Panc1 (cell line): Measurements from ENCODE around the gene RASGRF2. TPM values are rescaled to one million over a fixed set of nuclear protein-coding genes. Genes with fewer than 3 reads are reported as not detected.

Source experiments
- ATAC-seq: fragments of 200-7000 bp; cut with Tn5 transposase; 2 replicates; pipeline ENCODE4 v1.9.1; 2020; ENCODE audit warnings: mild to moderate bottlenecking, moderate library complexity
- BruUV-seq: library from RNA; stranded (reverse); fragments of 400-500 nt; replicated peaks from 2 replicates; lab custom pipeline; 2021; lab: Mats Ljungman, UMichigan
- CTCF ChIA-PET: fragments of 300-600 bp; sonication (Branson Sonifier 250); formaldehyde crosslinking; loops from one replicate; lab custom pipeline; 2022; ENCODE audit warnings: antibody characterized with exemption; lab: Charles Lee
- POLR2A ChIA-PET: fragments of 300-600 bp; sonication (Branson Sonifier 250); formaldehyde crosslinking; loops from one replicate; lab custom pipeline; 2022; ENCODE audit warnings: antibody characterized with exemption; lab: Charles Lee
- DNase-seq: peaks from one replicate; pipeline ENCODE4 v3.0.0-alpha.2; 2010; ENCODE audit warnings: low read depth, low spot score
- H3K27ac ChIP-seq: 2 replicates; pipeline ENCODE4 v1.5.1; 2011; ENCODE audit warnings: mild to moderate bottlenecking, low read length, inconsistent platforms
- H3K27me3 ChIP-seq: fragments of 200-500 bp; sonication (Bioruptor generic); 2 replicates; pipeline ENCODE4 v1.6.0; 2014; ENCODE audit warnings: low read length, inconsistent platforms; ENCODE audit not compliant: control insufficient read depth, insufficient read depth
- H3K36me3 ChIP-seq: fragments of 200-500 bp; sonication (Bioruptor generic); 2 replicates; pipeline ENCODE4 v1.5.1; 2014; ENCODE audit warnings: inconsistent platforms, mild to moderate bottlenecking, low read length, moderate library complexity; ENCODE audit not compliant: control insufficient read depth, insufficient read depth
- H3K4me1 ChIP-seq: 2 replicates; pipeline ENCODE4 v1.5.1; 2011; ENCODE audit warnings: inconsistent platforms, mild to moderate bottlenecking, low read length, moderate library complexity; ENCODE audit not compliant: control insufficient read depth, insufficient read depth
- H3K4me3 ChIP-seq, 2 experiments: 2 replicates each; pipeline ENCODE4 v1.5.1; 2011 to 2012; ENCODE audit warnings: low read depth in 2 of 2, low read length in 2 of 2, mild to moderate bottlenecking in 2 of 2, inconsistent platforms in 1 of 2, moderate library complexity in 1 of 2
- H3K9me3 ChIP-seq: fragments of 200-500 bp; sonication (Bioruptor generic); 2 replicates; pipeline ENCODE4 v1.5.1; 2014; ENCODE audit warnings: low read depth, mild to moderate bottlenecking, inconsistent platforms, low read length, moderate library complexity; ENCODE audit not compliant: control insufficient read depth, insufficient read depth
- CTCF ChIP-seq: fragments of 450-650 bp; IDR thresholded peaks from 2 replicates; pipeline ENCODE4 v1.5.1; 2017; ENCODE audit warnings: mild to moderate bottlenecking
- POLR2AphosphoS5 ChIP-seq: IDR thresholded peaks from 2 replicates; pipeline ENCODE4 v1.6.1; 2012; ENCODE audit warnings: mild to moderate bottlenecking, low read depth, low read length, moderate library complexity
- REST ChIP-seq, 2 experiments: IDR thresholded peaks; 2 replicates each; pipeline ENCODE4 v1.6.1; 2011 to 2012; ENCODE audit warnings: low read depth in 2 of 2, control low read depth in 1 of 2, low read length in 1 of 2, mild to moderate bottlenecking in 1 of 2, moderate library complexity in 1 of 2; ENCODE audit not compliant: insufficient read depth in 1 of 2
- SIN3A ChIP-seq: IDR thresholded peaks from 2 replicates; pipeline ENCODE4 v1.6.1; 2012; ENCODE audit warnings: low read depth, mild to moderate bottlenecking, low read length, moderate library complexity, borderline replicate concordance; ENCODE audit not compliant: insufficient read depth
- in situ Hi-C: cut with HindIII; loops from 2 replicates; pipeline ENCODE4 v1.10.0; 2016; ENCODE audit warnings: low sequenced_read_pairs, low pct_unique_long_range_greater_than_20kb
- intact Hi-C: fragments of 100-400 bp; cut with micrococcal nuclease; formaldehyde crosslinking; loops from one replicate; pipeline ENCODE4 v1.10.0; 2022; ENCODE audit not compliant: unreplicated experiment
- total RNA-seq: library from RNA; stranded (reverse); gene quantifications from one replicate; pipeline ENCODE4 v1.2.1, GENCODE V29; 2021; ENCODE audit not compliant: unreplicated experiment

RASGRF2 gene
- total RNA-seq, 1 experiment from 2014 or later = 4.7 TPM

GRCh38 chr5:81125959-81126358 is 165.8 kb downstream of the RASGRF2 start:
- Histone ChIP-seq H3K27me3 (peaks cover 2% of the 10 kb centered on the region; the same call in 1 of the 2 replicates), H3K4me1 (no peaks in the 10 kb centered on the region), H3K36me3 (no peaks in the 10 kb centered on the region), H3K9me3 (no peaks in the 10 kb centered on the region), H3K4me3 (no peak overlapping the region), H3K27ac (no peak overlapping the region)
- no TSS peak for BruUV-seq
- POLR2A ChIA-PET = no interaction called here
- TF ChIP-seq CTCF (no peak), SIN3A (no peak), REST (IDR thresholded peaks at IDR 0.05; ENCODE audit: insufficient read depth in 1 of 2, low read depth in 2 of 2, low read length in 1 of 2) (no peak)
- CTCF ChIA-PET = no interaction called here
- in situ Hi-C loops (no loop called here), intact Hi-C loops (no loop called here)
- DNase-seq (no peak), ATAC-seq (no peak)

GRCh38 chr5:81128416-81128815 is 168.3 kb downstream of the RASGRF2 start:
- ChIA-PET POLR2A (no interaction called here), CTCF (interaction anchor here (0.6 kb wide), 1 partner anchor 72 kb away, joined by 6 read pairs; no protein-coding TSS in a partner anchor)
- Histone ChIP-seq H3K36me3 (no peaks in the 10 kb centered on the region), H3K9me3 (no peaks in the 10 kb centered on the region), H3K27me3 (peaks cover 2% of the 10 kb centered on the region; the same call in 1 of the 2 replicates), H3K4me3 (no peak overlapping the region), H3K27ac (no peak overlapping the region), H3K4me1 (no peaks in the 10 kb centered on the region)
- DNase-seq = no peak
- BruUV-seq = no TSS peak
- in situ Hi-C loops (no loop called here), intact Hi-C loops (no loop called here)
- no peak for ATAC-seq
- TF ChIP-seq REST (IDR thresholded peaks at IDR 0.05; ENCODE audit: insufficient read depth in 1 of 2, low read depth in 2 of 2, low read length in 1 of 2) (no peak), SIN3A (no peak), CTCF (no peak), POLR2AphosphoS5 (no peak)
